Thyroid gland (tissue), 4 donors: ENCODE measurements around the gene AMBP. TPM values are rescaled to one million over a fixed set of nuclear protein-coding genes. Genes with fewer than 3 reads are reported as not detected.

ENCODE experiments used
- DNase-seq, 2 donors: peaks; one replicate each; pipeline ENCODE4 v3.0.0-alpha.2; 2019
- H3K27ac ChIP-seq, 3 donors: fragments of 200-600 bp; sonication (generic); 1 replicate in 2 of 3; 2 replicates in 1 of 3; pipeline ENCODE4 v1.5.1; 2016 to 2019; ENCODE audit warnings: mild to moderate bottlenecking in 1 of 3, moderate library complexity in 1 of 3
- H3K27me3 ChIP-seq: fragments of 200-600 bp; sonication (generic); one replicate; pipeline ENCODE4 v1.5.1; 2019
- H3K36me3 ChIP-seq, 2 donors: fragments of 200-600 bp; sonication (generic); one replicate each; pipeline ENCODE4 v1.5.1; 2016 to 2019
- H3K4me1 ChIP-seq, 2 donors: fragments of 200-600 bp; sonication (generic); one replicate each; pipeline ENCODE4 v1.5.1; 2017 to 2019
- H3K4me3 ChIP-seq, 3 donors: fragments of 200-600 bp; sonication (generic); replicated peaks in 1 of 3; 1 replicate in 2 of 3; 2 replicates in 1 of 3; pipeline ENCODE4 v1.5.1; 2016; ENCODE audit warnings: mild to moderate bottlenecking in 1 of 3
- H3K9me3 ChIP-seq: fragments of 200-600 bp; sonication (generic); one replicate; pipeline ENCODE4 v1.5.1; 2017
- POLR2A ChIP-seq, 2 donors: fragments of 450-650 bp; IDR thresholded peaks; one replicate each; pipeline ENCODE4 v1.6.1; 2017; ENCODE audit warnings: antibody characterized with exemption in 2 of 2, mild to moderate bottlenecking in 2 of 2, moderate library complexity in 1 of 2
- WGBS, 2 donors: methylation state at CpG; one replicate each; pipeline ENCODE4 v1.1.5; 2017; 5-methylcytosine and 5-hydroxymethylcytosine counted together
- intact Hi-C: fragments of 100-400 bp; cut with DNase I; formaldehyde crosslinking; loops from one replicate; pipeline ENCODE4 v1.15.1; 2023
- total RNA-seq, 4 donors: library from RNA; depleted of rRNA; stranded (reverse); fragments of >200 nt; gene quantifications; one replicate each; pipeline ENCODE4 v1.2.3, GENCODE V29; 2016
- TF ChIP-seq, protein P1 (sequence below), 6 experiments: fragments of 200-600 bp in 3 of 6; fragments of 450-650 bp in 3 of 6; sonication (generic) in 3 of 6; IDR thresholded peaks; one replicate each; pipeline ENCODE4 v1.5.1; 2016 to 2019; ENCODE audit warnings: antibody characterized with exemption in 6 of 6, mild to moderate bottlenecking in 2 of 6, inconsistent platforms in 1 of 6, moderate library complexity in 1 of 6

AMBP gene
- total RNA-seq, 4 donors from 2014 or later: 0.83 to 4.2 (median 2.1) TPM; not detected in 1

DNA sequence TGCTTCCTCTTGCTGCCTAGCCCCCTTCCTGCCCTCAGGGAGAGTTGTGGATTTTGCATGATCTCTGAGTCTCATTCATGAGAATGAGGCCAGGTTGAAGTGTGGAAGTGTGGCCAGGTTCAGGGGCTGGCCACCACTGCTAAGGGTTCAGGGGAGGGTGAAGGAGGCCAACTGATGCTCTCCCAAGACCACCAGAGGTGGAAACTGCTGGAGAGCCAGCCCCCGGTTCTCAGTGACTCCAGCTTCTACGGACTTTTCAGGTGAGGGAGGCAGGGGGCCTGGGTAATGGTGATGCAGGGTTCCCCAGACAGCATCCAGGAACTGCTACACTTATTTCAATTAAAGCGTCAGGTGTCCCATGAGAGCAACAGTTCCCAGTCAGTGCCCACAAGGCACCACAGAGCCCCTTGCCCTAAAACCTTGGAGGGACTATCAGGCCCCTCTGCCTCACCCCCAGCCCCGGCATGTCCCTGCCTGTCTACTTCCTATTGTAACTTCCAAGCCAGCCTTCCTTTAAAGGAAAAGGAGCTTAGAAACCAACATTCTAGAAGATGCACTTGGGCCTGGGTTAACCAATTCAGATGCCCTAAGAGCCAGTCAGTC is 50.1 kb downstream of the AMBP start:
- WGBS, 2 donors: 69 to 93% methylated on average over 4 of the region's 4 CpGs
- Histone ChIP-seq H3K27ac (no peak overlapping the region), H3K4me1 (no peaks in the 10 kb centered on the region), H3K4me3 (no peak overlapping the region), H3K27me3 (no peaks in the 10 kb centered on the region), H3K9me3 (no peaks in the 10 kb centered on the region), H3K36me3 (peaks cover 0 to 7% of the 10 kb centered on the region in 2 donors)
- intact Hi-C loops: no loop called here
- DNase-seq: no peak
- TF ChIP-seq, protein P1, sequence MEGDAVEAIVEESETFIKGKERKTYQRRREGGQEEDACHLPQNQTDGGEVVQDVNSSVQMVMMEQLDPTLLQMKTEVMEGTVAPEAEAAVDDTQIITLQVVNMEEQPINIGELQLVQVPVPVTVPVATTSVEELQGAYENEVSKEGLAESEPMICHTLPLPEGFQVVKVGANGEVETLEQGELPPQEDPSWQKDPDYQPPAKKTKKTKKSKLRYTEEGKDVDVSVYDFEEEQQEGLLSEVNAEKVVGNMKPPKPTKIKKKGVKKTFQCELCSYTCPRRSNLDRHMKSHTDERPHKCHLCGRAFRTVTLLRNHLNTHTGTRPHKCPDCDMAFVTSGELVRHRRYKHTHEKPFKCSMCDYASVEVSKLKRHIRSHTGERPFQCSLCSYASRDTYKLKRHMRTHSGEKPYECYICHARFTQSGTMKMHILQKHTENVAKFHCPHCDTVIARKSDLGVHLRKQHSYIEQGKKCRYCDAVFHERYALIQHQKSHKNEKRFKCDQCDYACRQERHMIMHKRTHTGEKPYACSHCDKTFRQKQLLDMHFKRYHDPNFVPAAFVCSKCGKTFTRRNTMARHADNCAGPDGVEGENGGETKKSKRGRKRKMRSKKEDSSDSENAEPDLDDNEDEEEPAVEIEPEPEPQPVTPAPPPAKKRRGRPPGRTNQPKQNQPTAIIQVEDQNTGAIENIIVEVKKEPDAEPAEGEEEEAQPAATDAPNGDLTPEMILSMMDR (IDR thresholded peaks at IDR 0.05): no peak
- no peak for TF ChIP-seq POLR2A (IDR thresholded peaks at IDR 0.05)

DNA sequence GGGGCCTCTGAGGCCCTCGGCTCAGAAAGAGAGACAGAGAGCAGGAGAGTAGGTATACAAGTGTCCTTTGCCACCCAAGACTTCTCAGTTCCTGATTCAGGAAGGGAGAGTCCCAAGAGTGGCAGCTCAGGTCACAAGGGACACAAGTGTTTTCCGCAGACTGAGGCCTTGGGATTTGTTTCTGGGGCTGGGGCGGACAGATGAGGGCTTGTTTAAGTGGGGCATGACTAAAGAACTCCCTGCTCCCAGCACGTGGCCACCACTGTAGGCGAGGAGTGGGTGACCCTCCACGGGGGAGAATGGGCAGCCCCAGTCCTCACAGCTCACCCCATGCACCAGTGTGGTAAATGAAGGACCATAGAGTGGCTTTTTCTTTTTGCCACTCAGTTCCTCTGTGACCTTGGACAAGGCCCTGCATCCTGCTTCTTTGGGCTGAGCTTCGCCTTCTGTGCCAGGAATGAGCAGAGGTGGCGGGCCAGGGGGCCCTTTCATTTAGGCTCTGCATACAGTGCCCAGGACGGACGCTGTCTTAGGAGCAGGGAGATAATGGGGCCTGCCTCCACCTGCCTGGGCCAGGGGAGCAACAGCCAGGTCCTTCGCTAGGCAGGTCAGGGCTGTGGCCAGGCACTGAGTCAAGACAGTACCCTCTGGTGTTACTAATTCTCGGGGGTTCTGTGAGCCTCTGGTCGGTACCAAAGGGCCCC is 50.8 kb downstream of the AMBP start:
- Histone ChIP-seq H3K4me3 (no peak overlapping the region), H3K36me3 (peaks cover 0 to 3% of the 10 kb centered on the region in 2 donors), H3K9me3 (no peaks in the 10 kb centered on the region), H3K27ac (no peak overlapping the region), H3K27me3 (no peaks in the 10 kb centered on the region), H3K4me1 (no peaks in the 10 kb centered on the region)
- intact Hi-C loops: no loop called here
- 90 to 94% methylated on average over 12 to 13 of the region's 13 CpGs for WGBS, 2 donors
- no peak for TF ChIP-seq POLR2A (IDR thresholded peaks at IDR 0.05)
- TF ChIP-seq, protein P1 (IDR thresholded peaks at IDR 0.05): no peak
- no peak for DNase-seq

DNA sequence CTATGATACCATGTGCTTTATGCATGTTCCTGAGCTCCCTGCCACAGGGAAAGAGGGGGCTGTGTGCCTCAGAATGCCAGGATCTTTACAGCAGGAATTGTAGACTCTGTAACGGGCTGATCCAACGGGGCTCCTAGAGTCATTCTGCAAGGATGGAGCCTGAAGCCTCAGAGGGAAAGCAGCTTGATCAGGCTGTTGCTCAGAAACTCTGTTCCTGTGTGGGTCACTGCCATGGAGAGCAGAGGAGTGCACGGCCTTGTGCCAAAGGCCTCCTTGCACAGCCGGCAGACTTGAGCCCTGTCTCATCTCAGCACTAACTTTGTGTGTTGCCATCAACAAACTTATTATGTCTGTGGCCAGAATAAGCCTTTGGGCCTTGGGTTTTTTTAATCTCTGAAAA is 51.8 kb downstream of the AMBP start:
- Histone ChIP-seq H3K36me3 (peaks cover 0 to 3% of the 10 kb centered on the region in 2 donors), H3K9me3 (no peaks in the 10 kb centered on the region)

DNA sequence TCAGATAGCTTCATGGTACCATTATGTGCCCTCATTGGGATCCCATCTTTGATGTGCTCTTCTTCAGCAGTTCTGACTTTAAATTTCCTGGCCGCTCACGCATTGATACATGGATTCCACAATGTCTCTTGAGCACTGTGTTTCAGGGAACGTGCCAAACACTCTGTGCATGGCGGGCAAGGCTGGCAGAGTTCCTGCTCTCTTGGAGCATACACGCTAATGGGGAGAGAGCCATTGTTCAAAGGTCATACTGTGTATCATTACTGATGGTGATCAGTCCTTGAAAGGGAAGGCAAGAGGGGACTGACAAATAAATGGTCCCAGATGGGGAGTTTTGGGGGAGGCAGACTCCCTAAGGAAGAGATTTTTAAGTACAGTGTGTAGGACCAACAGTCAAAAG is 52.3 kb downstream of the AMBP start:
- TF ChIP-seq, protein P1 (IDR thresholded peaks at IDR 0.05): no peak
- no peak for TF ChIP-seq POLR2A (IDR thresholded peaks at IDR 0.05)
- WGBS, 2 donors: 93 to 94% methylated on average over 5 of the region's 5 CpGs
- H3K4me3 ChIP-seq: no peak overlapping the region
- H3K9me3 ChIP-seq: no peaks in the 10 kb centered on the region
- no peak overlapping the region for H3K27ac ChIP-seq
- intact Hi-C loops: no loop called here
- no peak for DNase-seq
- H3K27me3 ChIP-seq: no peaks in the 10 kb centered on the region
- H3K36me3 ChIP-seq: peaks cover 0 to 3% of the 10 kb centered on the region in 2 donors
- H3K4me1 ChIP-seq: no peaks in the 10 kb centered on the region

More for the DNA sequence above, 51.8 kb downstream of the AMBP start:
- Histone ChIP-seq H3K4me1 (no peaks in the 10 kb centered on the region), H3K27me3 (no peaks in the 10 kb centered on the region), H3K4me3 (no peak overlapping the region), H3K27ac (no peak overlapping the region)
- no peak for TF ChIP-seq POLR2A (IDR thresholded peaks at IDR 0.05)
- TF ChIP-seq, protein P1 (IDR thresholded peaks at IDR 0.05): no peak
- 79 to 93% methylated on average over 4 of the region's 4 CpGs for WGBS, 2 donors
- intact Hi-C loops: no loop called here
- DNase-seq: no peak

DNA sequence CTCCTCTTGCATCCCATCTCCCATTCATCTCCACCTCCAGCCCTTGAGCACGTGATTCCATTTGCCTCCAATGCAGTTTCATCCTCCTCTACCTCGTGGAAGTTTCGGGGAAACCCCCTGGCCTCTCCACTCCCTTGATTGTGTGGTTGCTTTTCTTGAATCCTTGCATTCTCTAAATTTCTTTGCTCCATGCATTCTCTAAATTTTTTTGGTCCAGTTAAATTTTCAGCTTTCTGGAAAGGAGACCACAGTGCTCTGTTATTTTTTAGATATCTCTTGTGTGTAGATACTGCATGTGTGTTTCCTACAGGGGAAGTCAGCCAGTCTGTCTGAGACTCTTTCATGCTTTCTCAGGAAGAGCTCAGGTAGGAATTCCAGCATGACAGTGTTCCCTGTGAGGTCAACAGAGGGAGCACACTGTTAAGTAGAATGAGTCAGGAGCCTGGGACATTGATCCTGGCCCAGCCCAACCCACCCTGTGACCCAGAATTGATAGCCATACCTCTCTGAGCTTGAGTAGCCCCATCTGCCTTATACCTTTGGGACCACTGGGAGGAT is 52.8 kb downstream of the AMBP start:
- no peak overlapping the region for H3K4me3 ChIP-seq
- peaks cover 0 to 3% of the 10 kb centered on the region in 2 donors for H3K36me3 ChIP-seq
- H3K9me3 ChIP-seq: no peaks in the 10 kb centered on the region
- 92 to 96% methylated on average over 3 of the region's 3 CpGs for WGBS, 2 donors
- intact Hi-C loops: no loop called here
- no peak overlapping the region for H3K27ac ChIP-seq
- no peaks in the 10 kb centered on the region for H3K27me3 ChIP-seq
- no peak for TF ChIP-seq POLR2A (IDR thresholded peaks at IDR 0.05)
- TF ChIP-seq, protein P1 (IDR thresholded peaks at IDR 0.05): no peak
- no peaks in the 10 kb centered on the region for H3K4me1 ChIP-seq
- DNase-seq: no peak
